ENCODE data around the gene ASAP3. TPM values are rescaled to one million over a fixed set of nuclear protein-coding genes. Genes with fewer than 3 reads are reported as not detected.

The ASAP3 gene
- total and polyA plus RNA-seq, 2 experiments from 2014 or later, result 13.9 to 27.3 TPM

DNA sequence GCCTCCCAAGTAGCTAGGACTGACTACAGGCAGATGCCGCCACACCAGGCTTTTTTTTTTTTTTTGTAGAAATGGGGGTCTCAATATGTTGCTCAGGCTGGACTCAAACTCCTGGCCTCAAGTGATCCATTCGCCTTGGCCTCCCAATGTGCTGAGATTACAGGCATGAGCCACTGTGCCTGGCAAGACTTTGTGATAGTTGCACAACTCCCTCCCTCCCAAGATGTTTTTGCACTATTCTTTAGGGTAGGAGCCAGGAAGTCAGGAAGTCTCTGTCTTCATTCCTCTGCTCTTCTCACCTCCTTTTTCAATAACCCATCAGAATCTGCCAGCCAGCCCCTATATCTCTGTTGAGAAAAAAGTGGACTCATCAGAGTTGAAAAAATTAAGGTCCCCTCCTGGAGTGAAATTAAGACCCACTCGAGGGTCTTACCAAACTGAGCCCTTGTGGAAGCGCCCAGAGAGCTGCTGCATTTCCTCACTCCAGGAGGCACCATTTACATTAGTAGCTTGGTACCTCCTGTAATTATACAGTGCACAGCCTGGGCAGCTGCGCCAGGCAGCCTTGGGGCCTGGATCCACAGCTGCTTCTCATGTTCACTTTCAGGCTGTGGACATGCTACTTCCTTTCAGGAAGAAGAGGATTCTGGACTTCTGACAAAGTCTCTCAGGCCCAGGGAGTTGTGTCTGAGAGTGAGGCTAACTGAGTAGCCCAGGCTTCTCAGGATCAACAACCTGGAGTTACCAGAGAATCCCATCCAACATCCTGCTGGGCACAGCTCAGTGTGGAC is 83.5 kb downstream of the ASAP3 start:
- DNase-seq, result peak; percentile 62

DNA sequence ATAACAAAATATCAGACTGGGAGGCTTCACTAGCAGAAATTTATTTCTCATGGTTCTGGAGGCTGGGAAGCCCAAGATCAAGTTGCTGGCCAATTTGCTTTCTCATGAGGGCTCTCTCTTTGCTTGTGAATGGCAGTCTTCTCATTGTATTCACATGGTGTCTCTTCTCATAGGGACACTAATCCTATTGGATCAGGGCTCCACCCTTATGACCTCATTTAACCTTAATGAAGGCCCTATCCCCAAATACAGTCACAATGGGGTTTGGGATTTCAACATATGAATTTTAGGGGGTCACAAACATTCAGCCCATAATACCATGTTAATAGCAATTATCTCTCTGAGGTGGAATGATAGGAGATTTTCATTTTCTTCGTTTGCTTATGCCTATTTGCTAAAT is 84.8 kb downstream of the ASAP3 start:
- WGBS, 2 experiments (ENCODE audit: low coverage in 1 of 2, low lambda C conversion rate in 2 of 2, missing lambda C conversion rate in 2 of 2), result 93 to 96% methylated on average over 1 of the region's 1 CpG
- Histone ChIP-seq H3K9ac (no peak overlapping the region), H3K4me2 (ENCODE audit: unreplicated experiment) (no peak overlapping the region), H3K79me2 (ENCODE audit: insufficient read depth) (no peaks in the 10 kb centered on the region), H3K27ac (no peak overlapping the region), H3K4me3 (no peak overlapping the region), H2AFZ (no peak overlapping the region), H3K9me2 (ENCODE audit: insufficient read depth) (no peaks in the 10 kb centered on the region), H3F3A (ENCODE audit: insufficient read depth) (peaks cover 51% of the 10 kb centered on the region), H3K4me1 (ENCODE audit: insufficient read depth) (peaks cover 46% of the 10 kb centered on the region), H4K20me1 (ENCODE audit: insufficient read depth) (no peaks in the 10 kb centered on the region), H3K36me3 (ENCODE audit: low read depth) (no peaks in the 10 kb centered on the region), H3K9me3 (ENCODE audit: low read depth) (no peaks in the 10 kb centered on the region), H3K27me3 (replicated peaks; ENCODE audit: insufficient read depth) (no peaks in the 10 kb centered on the region)
- DNase-seq, result no peak
- no peak for TF ChIP-seq EZH2 (IDR thresholded peaks at IDR 0.05; ENCODE audit: insufficient read depth, poor library complexity, severe bottlenecking)
- TF ChIP-seq EZH2phosphoT487 (IDR thresholded peaks at IDR 0.05; ENCODE audit: insufficient read depth, low read depth), result no peak
- in situ Hi-C loops (cut with MboI), result no loop called here

More for the DNA sequence above, 83.5 kb downstream of the ASAP3 start:
- Histone ChIP-seq H3K4me2 (ENCODE audit: unreplicated experiment) (no peak overlapping the region), H3K27ac (peak overlapping the region; percentile 51), H3K79me2 (ENCODE audit: insufficient read depth) (no peaks in the 10 kb centered on the region), H3K36me3 (ENCODE audit: low read depth) (no peaks in the 10 kb centered on the region), H3K4me3 (no peak overlapping the region), H4K20me1 (ENCODE audit: insufficient read depth) (no peaks in the 10 kb centered on the region), H3K4me1 (ENCODE audit: insufficient read depth) (peaks cover 40% of the 10 kb centered on the region), H3K9me3 (ENCODE audit: low read depth) (no peaks in the 10 kb centered on the region), H3K9me2 (ENCODE audit: insufficient read depth) (no peaks in the 10 kb centered on the region), H2AFZ (0 out of 2 replicates have a peak overlapping the region, but pooled peaks have one; percentile 3), H3K9ac (no peak overlapping the region), H3F3A (ENCODE audit: insufficient read depth) (peaks cover 51% of the 10 kb centered on the region), H3K27me3 (replicated peaks; ENCODE audit: insufficient read depth) (no peaks in the 10 kb centered on the region)
- 70 to 76% methylated on average over 5 of the region's 5 CpGs for WGBS, 2 experiments (ENCODE audit: low coverage in 1 of 2, low lambda C conversion rate in 2 of 2, missing lambda C conversion rate in 2 of 2)
- no peak for TF ChIP-seq EZH2phosphoT487 (IDR thresholded peaks at IDR 0.05; ENCODE audit: insufficient read depth, low read depth)
- TF ChIP-seq EZH2 (IDR thresholded peaks at IDR 0.05; ENCODE audit: insufficient read depth, poor library complexity, severe bottlenecking), result no peak
- in situ Hi-C loops (cut with MboI), result no loop called here

DNA sequence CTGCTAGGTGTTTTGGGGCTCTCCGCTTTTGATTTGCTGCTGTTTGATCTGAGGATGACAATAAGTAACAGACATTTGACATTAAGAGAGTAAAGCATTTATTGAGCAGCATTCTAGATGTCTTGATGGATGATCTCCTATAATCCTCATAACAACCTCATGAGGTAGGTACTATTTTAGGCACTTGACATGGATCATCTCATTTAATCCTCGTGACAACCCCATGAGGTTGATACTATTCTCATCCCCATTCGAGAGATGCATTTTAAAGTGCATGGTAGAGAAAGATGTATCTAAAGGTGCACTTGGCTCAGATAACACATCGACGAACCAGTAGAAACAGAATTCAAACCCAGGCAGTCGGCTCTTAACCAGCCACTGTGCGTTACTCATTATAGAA is 86.1 kb downstream of the ASAP3 start:
- H3F3A ChIP-seq (ENCODE audit: insufficient read depth), result peaks cover 47% of the 10 kb centered on the region
- H3K4me3 ChIP-seq, result no peak overlapping the region
- H3K27me3 ChIP-seq (replicated peaks; ENCODE audit: insufficient read depth), result no peaks in the 10 kb centered on the region
- TF ChIP-seq EZH2 (IDR thresholded peaks at IDR 0.05; ENCODE audit: insufficient read depth, poor library complexity, severe bottlenecking), result no peak
- no peak for TF ChIP-seq EZH2phosphoT487 (IDR thresholded peaks at IDR 0.05; ENCODE audit: insufficient read depth, low read depth)
- no peaks in the 10 kb centered on the region for H4K20me1 ChIP-seq (ENCODE audit: insufficient read depth)
- H3K27ac ChIP-seq, result no peak overlapping the region
- H3K4me1 ChIP-seq (ENCODE audit: insufficient read depth), result peaks cover 45% of the 10 kb centered on the region
- no peaks in the 10 kb centered on the region for H3K9me2 ChIP-seq (ENCODE audit: insufficient read depth)
- H2AFZ ChIP-seq, result no peak overlapping the region
- H3K4me2 ChIP-seq (ENCODE audit: unreplicated experiment), result no peak overlapping the region
- H3K9ac ChIP-seq, result no peak overlapping the region
- in situ Hi-C loops (cut with MboI), result no loop called here
- 89 to 92% methylated on average over 7 of the region's 7 CpGs for WGBS, 2 experiments (ENCODE audit: low coverage in 1 of 2, low lambda C conversion rate in 2 of 2, missing lambda C conversion rate in 2 of 2)
- no peaks in the 10 kb centered on the region for H3K9me3 ChIP-seq (ENCODE audit: low read depth)
- no peak for DNase-seq
- no peaks in the 10 kb centered on the region for H3K79me2 ChIP-seq (ENCODE audit: insufficient read depth)
- H3K36me3 ChIP-seq (ENCODE audit: low read depth), result no peaks in the 10 kb centered on the region

DNA sequence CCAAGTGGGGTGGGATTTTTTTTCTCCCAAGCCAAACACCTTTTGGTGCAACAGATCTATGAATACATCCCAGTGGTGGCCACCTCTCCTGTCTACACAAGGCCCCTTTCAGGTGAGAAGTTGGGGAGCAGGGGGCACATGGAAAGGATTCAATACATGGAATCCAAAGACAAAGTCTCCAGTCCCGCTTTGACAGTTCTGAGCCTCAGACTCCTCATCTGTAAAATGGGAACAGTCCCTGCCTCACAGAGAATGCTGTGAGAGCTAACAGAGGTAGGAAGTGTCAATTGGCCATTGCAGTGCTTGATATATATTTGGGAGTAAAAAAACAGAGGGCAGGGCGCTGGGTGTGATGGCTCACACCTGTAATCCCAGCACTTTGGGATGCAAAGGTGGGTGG is 87.6 kb downstream of the ASAP3 start:
- Histone ChIP-seq H3K9ac (no peak overlapping the region), H3K27ac (no peak overlapping the region), H4K20me1 (ENCODE audit: insufficient read depth) (no peaks in the 10 kb centered on the region), H3K4me1 (ENCODE audit: insufficient read depth) (peaks cover 39% of the 10 kb centered on the region), H3K9me3 (ENCODE audit: low read depth) (no peaks in the 10 kb centered on the region), H3K9me2 (ENCODE audit: insufficient read depth) (no peaks in the 10 kb centered on the region), H2AFZ (no peak overlapping the region), H3F3A (ENCODE audit: insufficient read depth) (peaks cover 42% of the 10 kb centered on the region), H3K79me2 (ENCODE audit: insufficient read depth) (no peaks in the 10 kb centered on the region), H3K36me3 (ENCODE audit: low read depth) (no peaks in the 10 kb centered on the region), H3K27me3 (replicated peaks; ENCODE audit: insufficient read depth) (no peaks in the 10 kb centered on the region), H3K4me2 (ENCODE audit: unreplicated experiment) (no peak overlapping the region), H3K4me3 (no peak overlapping the region)
- no peak for TF ChIP-seq EZH2 (IDR thresholded peaks at IDR 0.05; ENCODE audit: insufficient read depth, poor library complexity, severe bottlenecking)
- no peak for TF ChIP-seq EZH2phosphoT487 (IDR thresholded peaks at IDR 0.05; ENCODE audit: insufficient read depth, low read depth)
- in situ Hi-C loops (cut with MboI), result no loop called here
- no peak for DNase-seq
- WGBS, 2 experiments (ENCODE audit: low coverage in 1 of 2, low lambda C conversion rate in 2 of 2, missing lambda C conversion rate in 2 of 2), result 93 to 94% methylated on average over 2 of the region's 2 CpGs

Data from GM23248 (cell line).